ENCODE data around the gene EXT2. TPM values are rescaled to one million over a fixed set of nuclear protein-coding genes. Genes with fewer than 3 reads are reported as not detected.

The EXT2 gene
- total RNA-seq, 1 experiment from 2014 or later: 39.1 TPM

GRCh38 chr11:44138980-44139379, 43.5 kb downstream of the EXT2 start:
- Mint-ChIP-seq H3K36me3 (no peaks in the 10 kb centered on the region), H3K4me3 (no peak overlapping the region), H3K4me1 (peaks cover 4% of the 10 kb centered on the region), H3K9me3 (no peaks in the 10 kb centered on the region), H3K27me3 (ENCODE audit: low read depth) (no peaks in the 10 kb centered on the region), H3K27ac (no peak overlapping the region)
- ChIA-PET CTCF (interaction anchor here (0.7 to 1.2 kb wide), 3 partner anchors 22 to 44 kb away, joined by 3 to 5 read pairs (median 4); partner anchors contain the start of gene EXT2), POLR2A (no interaction called here)
- DNase-seq (ENCODE audit: low spot score) (no peak), ATAC-seq (no peak)
- TF ChIP-seq ZNF219 (CRISPR knock-in tag; IDR thresholded peaks at IDR 0.05; ENCODE audit: borderline replicate concordance) (no peak), JAZF1 (CRISPR knock-in tag; IDR thresholded peaks at IDR 0.05) (no peak), IRF2 (CRISPR knock-in tag; IDR thresholded peaks at IDR 0.05; ENCODE audit: borderline replicate concordance, low read depth) (no peak)
- TF ChIP-seq, protein P1, sequence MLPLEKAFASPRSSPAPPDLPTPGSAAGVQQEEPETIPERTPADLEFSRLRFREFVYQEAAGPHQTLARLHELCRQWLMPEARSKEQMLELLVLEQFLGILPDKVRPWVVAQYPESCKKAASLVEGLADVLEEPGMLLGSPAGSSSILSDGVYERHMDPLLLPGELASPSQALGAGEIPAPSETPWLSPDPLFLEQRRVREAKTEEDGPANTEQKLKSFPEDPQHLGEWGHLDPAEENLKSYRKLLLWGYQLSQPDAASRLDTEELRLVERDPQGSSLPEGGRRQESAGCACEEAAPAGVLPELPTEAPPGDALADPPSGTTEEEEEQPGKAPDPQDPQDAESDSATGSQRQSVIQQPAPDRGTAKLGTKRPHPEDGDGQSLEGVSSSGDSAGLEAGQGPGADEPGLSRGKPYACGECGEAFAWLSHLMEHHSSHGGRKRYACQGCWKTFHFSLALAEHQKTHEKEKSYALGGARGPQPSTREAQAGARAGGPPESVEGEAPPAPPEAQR (CRISPR knock-in tag; IDR thresholded peaks at IDR 0.05): no peak

DNA sequence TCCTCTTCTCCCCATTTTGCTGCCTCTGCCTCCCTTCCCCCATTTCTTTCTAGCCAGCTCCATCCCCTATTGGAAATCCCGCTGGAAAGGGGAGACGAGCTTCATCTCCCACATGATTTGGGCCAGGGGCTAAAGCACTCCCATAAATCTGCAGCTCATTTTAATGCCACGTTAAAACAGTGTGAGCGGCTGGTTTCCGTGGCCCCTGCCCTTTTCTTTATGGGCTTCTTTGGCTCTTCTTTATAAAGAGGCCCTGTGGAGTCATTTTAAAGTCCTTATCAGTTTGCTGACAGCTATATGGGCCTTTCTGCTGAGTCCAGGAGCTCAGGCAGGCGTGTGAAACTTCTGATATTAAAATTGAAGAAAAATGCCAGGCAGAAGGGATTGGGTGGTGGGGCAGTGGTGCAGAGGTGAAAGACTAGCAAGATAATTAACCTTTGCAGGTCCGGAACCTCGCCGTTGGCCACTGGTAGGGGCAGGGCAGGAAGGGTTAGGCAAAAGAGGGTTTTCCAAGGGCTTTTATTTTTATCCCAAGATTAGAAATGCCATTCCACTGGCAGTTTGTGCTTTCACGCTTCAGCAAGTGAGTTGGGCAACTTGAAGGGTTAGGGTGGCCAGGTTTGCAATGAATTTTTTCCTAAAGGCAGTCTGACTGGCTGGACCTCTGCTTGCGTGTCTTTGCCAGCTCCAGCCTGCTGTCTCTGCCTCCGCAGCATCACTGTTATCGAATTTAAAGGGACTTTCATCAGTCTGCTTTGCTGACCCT, 44.3 kb downstream of the EXT2 start:
- H3K27me3 Mint-ChIP-seq (ENCODE audit: low read depth): no peaks in the 10 kb centered on the region
- H3K9me3 Mint-ChIP-seq: no peaks in the 10 kb centered on the region
- DNase-seq (ENCODE audit: low spot score) (no peak), ATAC-seq (no peak)
- H3K27ac Mint-ChIP-seq: no peak overlapping the region
- ChIA-PET POLR2A (no interaction called here), CTCF (interaction anchor here (0.7 to 1.2 kb wide), 3 partner anchors 22 to 44 kb away, joined by 3 to 5 read pairs (median 4); partner anchors contain the start of gene EXT2)
- no peak overlapping the region for H3K4me3 Mint-ChIP-seq
- H3K4me1 Mint-ChIP-seq: peaks cover 2% of the 10 kb centered on the region
- H3K36me3 Mint-ChIP-seq: no peaks in the 10 kb centered on the region
- TF ChIP-seq ZNF121 (CRISPR knock-in tag; IDR thresholded peaks at IDR 0.05) (no peak), FOXP4 (CRISPR knock-in tag; IDR thresholded peaks at IDR 0.05) (no peak), OVOL2 (CRISPR knock-in tag; IDR thresholded peaks at IDR 0.05; ENCODE audit: borderline replicate concordance) (no peak), ATF1 (CRISPR knock-in tag; IDR thresholded peaks at IDR 0.05) (no peak), ELF4 (CRISPR knock-in tag; IDR thresholded peaks at IDR 0.05; ENCODE audit: low read depth) (no peak), NR3C1 (CRISPR knock-in tag; conservative IDR thresholded peaks at IDR 0.05; ENCODE audit: low read depth) (no peak), ZNF138 (CRISPR knock-in tag; conservative IDR thresholded peaks at IDR 0.05) (no peak), GRHL2 (CRISPR knock-in tag; IDR thresholded peaks at IDR 0.05; ENCODE audit: insufficient replicate concordance, severe bottlenecking) (no peak), IRF1 (CRISPR knock-in tag; IDR thresholded peaks at IDR 0.05) (no peak)
- TF ChIP-seq, protein P2, sequence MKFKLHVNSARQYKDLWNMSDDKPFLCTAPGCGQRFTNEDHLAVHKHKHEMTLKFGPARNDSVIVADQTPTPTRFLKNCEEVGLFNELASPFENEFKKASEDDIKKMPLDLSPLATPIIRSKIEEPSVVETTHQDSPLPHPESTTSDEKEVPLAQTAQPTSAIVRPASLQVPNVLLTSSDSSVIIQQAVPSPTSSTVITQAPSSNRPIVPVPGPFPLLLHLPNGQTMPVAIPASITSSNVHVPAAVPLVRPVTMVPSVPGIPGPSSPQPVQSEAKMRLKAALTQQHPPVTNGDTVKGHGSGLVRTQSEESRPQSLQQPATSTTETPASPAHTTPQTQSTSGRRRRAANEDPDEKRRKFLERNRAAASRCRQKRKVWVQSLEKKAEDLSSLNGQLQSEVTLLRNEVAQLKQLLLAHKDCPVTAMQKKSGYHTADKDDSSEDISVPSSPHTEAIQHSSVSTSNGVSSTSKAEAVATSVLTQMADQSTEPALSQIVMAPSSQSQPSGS (CRISPR knock-in tag; IDR thresholded peaks at IDR 0.05; ENCODE audit: borderline replicate concordance, low read depth): no peak
- TF ChIP-seq, protein P3, sequence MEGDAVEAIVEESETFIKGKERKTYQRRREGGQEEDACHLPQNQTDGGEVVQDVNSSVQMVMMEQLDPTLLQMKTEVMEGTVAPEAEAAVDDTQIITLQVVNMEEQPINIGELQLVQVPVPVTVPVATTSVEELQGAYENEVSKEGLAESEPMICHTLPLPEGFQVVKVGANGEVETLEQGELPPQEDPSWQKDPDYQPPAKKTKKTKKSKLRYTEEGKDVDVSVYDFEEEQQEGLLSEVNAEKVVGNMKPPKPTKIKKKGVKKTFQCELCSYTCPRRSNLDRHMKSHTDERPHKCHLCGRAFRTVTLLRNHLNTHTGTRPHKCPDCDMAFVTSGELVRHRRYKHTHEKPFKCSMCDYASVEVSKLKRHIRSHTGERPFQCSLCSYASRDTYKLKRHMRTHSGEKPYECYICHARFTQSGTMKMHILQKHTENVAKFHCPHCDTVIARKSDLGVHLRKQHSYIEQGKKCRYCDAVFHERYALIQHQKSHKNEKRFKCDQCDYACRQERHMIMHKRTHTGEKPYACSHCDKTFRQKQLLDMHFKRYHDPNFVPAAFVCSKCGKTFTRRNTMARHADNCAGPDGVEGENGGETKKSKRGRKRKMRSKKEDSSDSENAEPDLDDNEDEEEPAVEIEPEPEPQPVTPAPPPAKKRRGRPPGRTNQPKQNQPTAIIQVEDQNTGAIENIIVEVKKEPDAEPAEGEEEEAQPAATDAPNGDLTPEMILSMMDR (IDR thresholded peaks at IDR 0.05): no peak
- TF ChIP-seq, protein P4, sequence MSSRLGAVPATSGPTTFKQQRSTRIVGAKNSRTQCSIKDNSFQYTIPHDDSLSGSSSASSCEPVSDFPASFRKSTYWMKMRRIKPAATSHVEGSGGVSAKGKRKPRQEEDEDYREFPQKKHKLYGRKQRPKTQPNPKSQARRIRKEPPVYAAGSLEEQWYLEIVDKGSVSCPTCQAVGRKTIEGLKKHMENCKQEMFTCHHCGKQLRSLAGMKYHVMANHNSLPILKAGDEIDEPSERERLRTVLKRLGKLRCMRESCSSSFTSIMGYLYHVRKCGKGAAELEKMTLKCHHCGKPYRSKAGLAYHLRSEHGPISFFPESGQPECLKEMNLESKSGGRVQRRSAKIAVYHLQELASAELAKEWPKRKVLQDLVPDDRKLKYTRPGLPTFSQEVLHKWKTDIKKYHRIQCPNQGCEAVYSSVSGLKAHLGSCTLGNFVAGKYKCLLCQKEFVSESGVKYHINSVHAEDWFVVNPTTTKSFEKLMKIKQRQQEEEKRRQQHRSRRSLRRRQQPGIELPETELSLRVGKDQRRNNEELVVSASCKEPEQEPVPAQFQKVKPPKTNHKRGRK (CRISPR knock-in tag; IDR thresholded peaks at IDR 0.05; ENCODE audit: borderline replicate concordance): no peak
- TF ChIP-seq, protein P5, sequence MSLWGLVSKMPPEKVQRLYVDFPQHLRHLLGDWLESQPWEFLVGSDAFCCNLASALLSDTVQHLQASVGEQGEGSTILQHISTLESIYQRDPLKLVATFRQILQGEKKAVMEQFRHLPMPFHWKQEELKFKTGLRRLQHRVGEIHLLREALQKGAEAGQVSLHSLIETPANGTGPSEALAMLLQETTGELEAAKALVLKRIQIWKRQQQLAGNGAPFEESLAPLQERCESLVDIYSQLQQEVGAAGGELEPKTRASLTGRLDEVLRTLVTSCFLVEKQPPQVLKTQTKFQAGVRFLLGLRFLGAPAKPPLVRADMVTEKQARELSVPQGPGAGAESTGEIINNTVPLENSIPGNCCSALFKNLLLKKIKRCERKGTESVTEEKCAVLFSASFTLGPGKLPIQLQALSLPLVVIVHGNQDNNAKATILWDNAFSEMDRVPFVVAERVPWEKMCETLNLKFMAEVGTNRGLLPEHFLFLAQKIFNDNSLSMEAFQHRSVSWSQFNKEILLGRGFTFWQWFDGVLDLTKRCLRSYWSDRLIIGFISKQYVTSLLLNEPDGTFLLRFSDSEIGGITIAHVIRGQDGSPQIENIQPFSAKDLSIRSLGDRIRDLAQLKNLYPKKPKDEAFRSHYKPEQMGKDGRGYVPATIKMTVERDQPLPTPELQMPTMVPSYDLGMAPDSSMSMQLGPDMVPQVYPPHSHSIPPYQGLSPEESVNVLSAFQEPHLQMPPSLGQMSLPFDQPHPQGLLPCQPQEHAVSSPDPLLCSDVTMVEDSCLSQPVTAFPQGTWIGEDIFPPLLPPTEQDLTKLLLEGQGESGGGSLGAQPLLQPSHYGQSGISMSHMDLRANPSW (CRISPR knock-in tag; conservative IDR thresholded peaks at IDR 0.05; ENCODE audit: low read depth): no peak
- TF ChIP-seq, protein P6, sequence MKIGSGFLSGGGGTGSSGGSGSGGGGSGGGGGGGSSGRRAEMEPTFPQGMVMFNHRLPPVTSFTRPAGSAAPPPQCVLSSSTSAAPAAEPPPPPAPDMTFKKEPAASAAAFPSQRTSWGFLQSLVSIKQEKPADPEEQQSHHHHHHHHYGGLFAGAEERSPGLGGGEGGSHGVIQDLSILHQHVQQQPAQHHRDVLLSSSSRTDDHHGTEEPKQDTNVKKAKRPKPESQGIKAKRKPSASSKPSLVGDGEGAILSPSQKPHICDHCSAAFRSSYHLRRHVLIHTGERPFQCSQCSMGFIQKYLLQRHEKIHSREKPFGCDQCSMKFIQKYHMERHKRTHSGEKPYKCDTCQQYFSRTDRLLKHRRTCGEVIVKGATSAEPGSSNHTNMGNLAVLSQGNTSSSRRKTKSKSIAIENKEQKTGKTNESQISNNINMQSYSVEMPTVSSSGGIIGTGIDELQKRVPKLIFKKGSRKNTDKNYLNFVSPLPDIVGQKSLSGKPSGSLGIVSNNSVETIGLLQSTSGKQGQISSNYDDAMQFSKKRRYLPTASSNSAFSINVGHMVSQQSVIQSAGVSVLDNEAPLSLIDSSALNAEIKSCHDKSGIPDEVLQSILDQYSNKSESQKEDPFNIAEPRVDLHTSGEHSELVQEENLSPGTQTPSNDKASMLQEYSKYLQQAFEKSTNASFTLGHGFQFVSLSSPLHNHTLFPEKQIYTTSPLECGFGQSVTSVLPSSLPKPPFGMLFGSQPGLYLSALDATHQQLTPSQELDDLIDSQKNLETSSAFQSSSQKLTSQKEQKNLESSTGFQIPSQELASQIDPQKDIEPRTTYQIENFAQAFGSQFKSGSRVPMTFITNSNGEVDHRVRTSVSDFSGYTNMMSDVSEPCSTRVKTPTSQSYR (CRISPR knock-in tag; IDR thresholded peaks at IDR 0.05): no peak

Measured in WTC11 (cell line).